Activated T-cell treated with anti-CD3 and anti-CD28 coated beads, Interleukin-2, amount 50 U/mL, for 4 hours (primary cell): ENCODE measurements around the gene INKA1. TPM values are rescaled to one million over a fixed set of nuclear protein-coding genes. Genes with fewer than 3 reads are reported as not detected.
"Not testable (repeated sequence)": the region's sequence is repeated elsewhere in the genome, so short reads cannot be mapped to it uniquely, and the experiment has no call there.

Experiments
- ATAC-seq, 2 donors: fragments of 200-7000 bp; cut with Tn5 transposase; one replicate each; pipeline ENCODE4 v1.10.0; 2021
- DNase-seq: peaks from one replicate; pipeline ENCODE4 v3.0.0-alpha.2; 2020
- H3K27me3 Mint-ChIP-seq: one replicate; pipeline ENCODE4 v1.8.0; 2021; ENCODE audit warnings: low read depth, mixed read lengths
- H3K36me3 Mint-ChIP-seq: one replicate; pipeline ENCODE4 v1.8.0; 2022; ENCODE audit warnings: mixed read lengths; ENCODE audit not compliant: insufficient read depth
- H3K4me1 Mint-ChIP-seq: one replicate; pipeline ENCODE4 v1.8.0; 2021; ENCODE audit warnings: low read depth, mixed read lengths
- H3K4me3 Mint-ChIP-seq: one replicate; pipeline ENCODE4 v1.8.0; 2021; ENCODE audit warnings: mild to moderate bottlenecking, moderate library complexity, mixed read lengths
- H3K9me3 Mint-ChIP-seq: one replicate; pipeline ENCODE4 v1.8.0; 2021; ENCODE audit warnings: mixed read lengths
- total RNA-seq, 3 donors: library from RNA; stranded (reverse); gene quantifications; one replicate each; pipeline ENCODE4 v1.2.1, GENCODE V29; 2021

Gene INKA1
- total RNA-seq, result 1 to 10 TPM; 1.4 to 1.8 (median 1.4) TPM

DNA sequence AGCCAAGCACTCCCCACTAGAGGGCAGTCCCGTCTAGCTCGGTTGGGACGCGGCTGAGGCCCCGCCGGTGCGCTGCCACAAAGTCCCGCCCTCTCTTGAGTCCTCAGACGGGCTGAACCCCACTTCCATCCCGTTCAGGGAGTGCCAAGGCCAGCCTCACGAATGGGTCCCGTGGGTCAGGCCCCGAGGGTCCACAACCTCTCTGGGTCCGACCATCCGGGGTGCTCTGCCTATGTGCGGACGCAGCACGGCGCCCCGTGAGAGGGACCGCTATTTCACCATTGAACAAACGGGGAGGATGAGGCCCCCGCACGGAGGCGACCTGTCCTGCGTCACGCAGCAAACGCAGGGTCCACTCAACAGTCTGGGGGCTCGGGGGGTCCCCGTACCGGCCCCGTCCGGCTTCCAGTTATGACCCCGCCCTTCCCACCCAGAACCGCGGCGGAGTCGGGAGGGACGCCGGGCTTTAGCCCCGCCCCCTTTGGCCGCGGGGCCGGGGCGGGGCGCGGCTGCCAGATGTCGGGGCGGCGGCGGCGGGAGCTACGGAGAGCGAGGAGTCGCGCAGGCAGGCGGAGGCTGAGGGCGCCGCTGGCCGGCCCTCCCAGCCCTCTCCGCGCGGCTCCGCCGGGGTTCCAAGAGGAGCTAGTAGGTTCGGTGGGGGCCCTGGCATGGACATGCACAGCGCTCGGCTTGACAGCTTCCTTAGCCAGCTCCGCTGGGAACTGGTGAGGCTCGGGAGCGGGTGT, at the start of gene INKA1:
Gene INKA1 (plus strand): TSS at position 543 of the 746 bp plus-strand sequence. CDS start 132 bp downstream, at position 675.
- Mint-ChIP-seq H3K36me3 (no peaks in the 10 kb centered on the region), H3K4me1 (peaks cover 37% of the 10 kb centered on the region)
- ATAC-seq, result peak; percentile 86 to 87

DNA sequence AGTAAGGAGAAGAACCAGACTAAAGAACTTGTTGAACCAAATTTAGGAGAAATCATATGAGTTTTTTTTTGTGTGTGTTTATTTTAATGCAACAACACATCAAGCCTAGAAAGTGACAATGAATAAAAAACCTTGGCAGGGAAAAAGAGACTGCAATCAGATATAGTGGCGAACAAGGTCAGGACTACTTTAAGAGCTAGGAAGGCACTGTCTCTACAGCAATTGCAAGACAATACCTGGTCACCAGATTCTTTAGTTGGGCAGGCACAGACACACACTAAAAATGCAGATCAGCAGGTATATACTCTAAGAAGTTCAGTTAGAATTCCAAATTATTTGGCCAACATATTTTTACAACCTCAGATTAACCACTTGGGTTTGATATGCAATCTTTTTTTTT, 48.5 kb upstream of the INKA1 start:
- Mint-ChIP-seq H3K27me3 (no peaks in the 10 kb centered on the region), H3K4me3 (no peak overlapping the region), H3K36me3 (peaks cover 5% of the 10 kb centered on the region), H3K9me3 (no peaks in the 10 kb centered on the region), H3K4me1 (peaks cover 35% of the 10 kb centered on the region)
- ATAC-seq, result no peak
- no peak for DNase-seq

More for the DNA sequence above, at the start of gene INKA1:
- H3K9me3 Mint-ChIP-seq, result no peaks in the 10 kb centered on the region
- H3K4me3 Mint-ChIP-seq, result peak within 1 kb of the TSS; percentile 85
- peak; percentile 85 for DNase-seq
- H3K27me3 Mint-ChIP-seq, result no peaks in the 10 kb centered on the region

DNA sequence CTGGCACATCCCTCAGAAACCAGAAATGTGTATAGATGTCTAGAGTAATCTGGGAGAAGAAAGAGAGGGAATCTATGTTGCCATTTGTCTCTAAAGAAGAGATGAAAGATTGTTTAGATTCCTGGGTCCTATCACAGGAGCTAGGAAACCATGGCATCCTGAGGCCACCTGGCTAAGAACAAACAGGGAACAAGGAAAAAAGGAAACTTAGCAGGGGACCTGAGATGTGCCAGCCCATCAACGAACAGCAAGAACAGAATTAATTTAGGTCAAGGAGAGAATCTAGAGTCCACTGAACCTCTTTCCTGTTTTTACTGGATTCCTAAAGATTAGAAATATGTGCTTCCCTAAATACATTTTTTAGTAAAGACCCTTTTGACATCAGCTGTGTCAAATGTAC, 47.0 kb upstream of the INKA1 start:
- DNase-seq, result no peak
- Mint-ChIP-seq H3K9me3 (no peaks in the 10 kb centered on the region), H3K27me3 (no peaks in the 10 kb centered on the region), H3K4me1 (peaks cover 39% of the 10 kb centered on the region), H3K36me3 (peaks cover 5% of the 10 kb centered on the region), H3K4me3 (no peak overlapping the region)
- ATAC-seq, result no peak

GRCh38 chr3:49757197-49757596, 45.9 kb upstream of the INKA1 start:
- Mint-ChIP-seq H3K4me1 (peaks cover 39% of the 10 kb centered on the region), H3K9me3 (no peaks in the 10 kb centered on the region), H3K4me3 (no peak overlapping the region), H3K36me3 (peaks cover 5% of the 10 kb centered on the region), H3K27me3 (no peaks in the 10 kb centered on the region)
- DNase-seq (no peak), ATAC-seq (no peak)

GRCh38 chr3:49759226-49759625, 43.8 kb upstream of the INKA1 start:
- no peak for ATAC-seq

GRCh38 chr3:49761661-49762060, 41.4 kb upstream of the INKA1 start:
- Mint-ChIP-seq H3K4me1 (peaks cover 21% of the 10 kb centered on the region), H3K36me3 (peaks cover 5% of the 10 kb centered on the region), H3K27me3 (no peaks in the 10 kb centered on the region), H3K4me3 (no peak overlapping the region), H3K9me3 (no peaks in the 10 kb centered on the region)
- ATAC-seq (no peak), DNase-seq (no peak)

More at GRCh38 chr3:49759226-49759625, 43.8 kb upstream of the INKA1 start:
- H3K36me3 Mint-ChIP-seq, result peaks cover 3% of the 10 kb centered on the region
- H3K4me3 Mint-ChIP-seq, result no peak overlapping the region
- H3K4me1 Mint-ChIP-seq, result peaks cover 29% of the 10 kb centered on the region
- no peak for DNase-seq
- H3K27me3 Mint-ChIP-seq, result no peaks in the 10 kb centered on the region
- H3K9me3 Mint-ChIP-seq, result no peaks in the 10 kb centered on the region

GRCh38 chr3:49763981-49764380, 39.1 kb upstream of the INKA1 start:
- peaks cover 16% of the 10 kb centered on the region for H3K4me1 Mint-ChIP-seq
- H3K27me3 Mint-ChIP-seq, result no peaks in the 10 kb centered on the region
- H3K4me3 Mint-ChIP-seq, result no peak overlapping the region
- DNase-seq (no peak), ATAC-seq (no peak)
- H3K36me3 Mint-ChIP-seq, result peaks cover 5% of the 10 kb centered on the region
- no peaks in the 10 kb centered on the region for H3K9me3 Mint-ChIP-seq

- no peaks in the 10 kb centered on the region for H3K9me3 Mint-ChIP-seq
- peaks cover 25% of the 10 kb centered on the region for H3K4me1 Mint-ChIP-seq
- H3K27me3 Mint-ChIP-seq, result no peaks in the 10 kb centered on the region
- DNase-seq, result no peak
- peaks cover 9% of the 10 kb centered on the region for H3K36me3 Mint-ChIP-seq
- no peak overlapping the region for H3K4me3 Mint-ChIP-seq
- ATAC-seq, result no peak
These were observed 33.7 kb upstream of the INKA1 start for GRCh38 chr3:49769286-49769915.

DNA sequence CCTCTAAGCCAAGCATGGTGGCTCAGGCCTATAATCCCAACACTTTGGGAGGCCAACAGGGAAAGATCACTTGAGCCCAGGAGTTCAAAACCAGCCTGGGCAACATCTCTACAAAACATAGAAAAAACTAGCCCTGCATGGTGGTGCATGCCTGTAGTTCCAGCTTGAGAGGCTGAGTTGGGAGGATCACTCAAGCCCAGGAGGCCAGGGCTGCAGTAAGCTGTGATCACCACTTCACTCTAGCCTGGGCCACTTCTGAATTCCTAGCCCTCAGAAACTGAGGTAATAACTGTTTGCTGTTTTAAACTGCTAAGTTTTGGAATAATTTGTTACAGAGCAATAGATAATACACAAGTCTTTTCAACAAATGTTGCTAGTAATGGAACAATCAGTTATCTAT, 33.1 kb upstream of the INKA1 start:
- H3K9me3 Mint-ChIP-seq, result no peaks in the 10 kb centered on the region
- no peak for ATAC-seq
- no peaks in the 10 kb centered on the region for H3K27me3 Mint-ChIP-seq
- H3K36me3 Mint-ChIP-seq, result peaks cover 6% of the 10 kb centered on the region
- no peak overlapping the region for H3K4me3 Mint-ChIP-seq
- no peak for DNase-seq
- peaks cover 25% of the 10 kb centered on the region for H3K4me1 Mint-ChIP-seq

- H3K4me1 Mint-ChIP-seq, result peaks cover 27% of the 10 kb centered on the region
- no peaks in the 10 kb centered on the region for H3K9me3 Mint-ChIP-seq
- H3K27me3 Mint-ChIP-seq, result no peaks in the 10 kb centered on the region
- ATAC-seq (no peak), DNase-seq (no peak)
- H3K4me3 Mint-ChIP-seq, result no peak overlapping the region
- H3K36me3 Mint-ChIP-seq, result peaks cover 5% of the 10 kb centered on the region
These were observed 31.6 kb upstream of the INKA1 start for GRCh38 chr3:49771340-49771938.

GRCh38 chr3:49772703-49773102, 30.4 kb upstream of the INKA1 start:
- no peak for ATAC-seq
- H3K4me1 Mint-ChIP-seq, result peaks cover 26% of the 10 kb centered on the region
- peaks cover 5% of the 10 kb centered on the region for H3K36me3 Mint-ChIP-seq
- no peaks in the 10 kb centered on the region for H3K9me3 Mint-ChIP-seq
- DNase-seq, result no peak
- no peaks in the 10 kb centered on the region for H3K27me3 Mint-ChIP-seq
- H3K4me3 Mint-ChIP-seq, result no peak overlapping the region

- no peaks in the 10 kb centered on the region for H3K27me3 Mint-ChIP-seq
These were observed 27.5 kb upstream of the INKA1 start for GRCh38 chr3:49775538-49775937.

DNA sequence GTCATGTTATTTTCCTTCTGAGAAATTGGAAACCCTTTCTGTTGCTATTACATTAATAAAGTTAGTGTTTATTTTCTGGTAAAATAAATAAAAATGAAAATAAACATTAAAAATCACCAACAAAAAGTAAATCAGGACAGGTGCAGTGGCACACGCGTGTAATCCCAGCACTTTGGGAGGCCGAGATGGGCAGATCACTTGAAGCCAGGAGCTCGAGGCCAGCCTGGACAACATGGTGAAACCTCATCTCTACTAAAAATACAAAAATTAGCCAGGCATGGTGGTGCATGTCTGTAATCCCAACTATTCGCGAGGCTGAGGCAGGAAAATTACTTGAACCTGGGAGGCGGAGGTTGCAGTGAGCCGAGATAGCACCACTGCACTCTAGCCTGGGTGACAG, 27.0 kb upstream of the INKA1 start:
- H3K4me3 Mint-ChIP-seq, ATAC-seq, H3K27me3 Mint-ChIP-seq, H3K36me3 Mint-ChIP-seq, H3K9me3 Mint-ChIP-seq, DNase-seq: not testable (repeated sequence)
- peaks cover 28% of the 10 kb centered on the region for H3K4me1 Mint-ChIP-seq

More at GRCh38 chr3:49775538-49775937, 27.5 kb upstream of the INKA1 start:
- DNase-seq (no peak), ATAC-seq (no peak)
- Mint-ChIP-seq H3K36me3 (peaks cover 7% of the 10 kb centered on the region), H3K9me3 (no peaks in the 10 kb centered on the region), H3K4me3 (no peak overlapping the region), H3K4me1 (peaks cover 23% of the 10 kb centered on the region)

GRCh38 chr3:49779358-49780079, 23.5 kb upstream of the INKA1 start:
- no peak for ATAC-seq
- peaks cover 43% of the 10 kb centered on the region for H3K4me1 Mint-ChIP-seq
- no peak overlapping the region for H3K4me3 Mint-ChIP-seq
- no peaks in the 10 kb centered on the region for H3K9me3 Mint-ChIP-seq
- DNase-seq, result no peak
- H3K36me3 Mint-ChIP-seq, result peaks cover 14% of the 10 kb centered on the region
- H3K27me3 Mint-ChIP-seq, result no peaks in the 10 kb centered on the region
